ENCODE results near the gene HGS. TPM values are rescaled to one million over a fixed set of nuclear protein-coding genes. Genes with fewer than 3 reads are reported as not detected.

HGS gene
- total and polyA plus RNA-seq, 2 of the 13 experiments (the other 11 are each of a cell fraction or from before 2014, with no cell fraction given), result 73.3 to 78.1 TPM

DNA sequence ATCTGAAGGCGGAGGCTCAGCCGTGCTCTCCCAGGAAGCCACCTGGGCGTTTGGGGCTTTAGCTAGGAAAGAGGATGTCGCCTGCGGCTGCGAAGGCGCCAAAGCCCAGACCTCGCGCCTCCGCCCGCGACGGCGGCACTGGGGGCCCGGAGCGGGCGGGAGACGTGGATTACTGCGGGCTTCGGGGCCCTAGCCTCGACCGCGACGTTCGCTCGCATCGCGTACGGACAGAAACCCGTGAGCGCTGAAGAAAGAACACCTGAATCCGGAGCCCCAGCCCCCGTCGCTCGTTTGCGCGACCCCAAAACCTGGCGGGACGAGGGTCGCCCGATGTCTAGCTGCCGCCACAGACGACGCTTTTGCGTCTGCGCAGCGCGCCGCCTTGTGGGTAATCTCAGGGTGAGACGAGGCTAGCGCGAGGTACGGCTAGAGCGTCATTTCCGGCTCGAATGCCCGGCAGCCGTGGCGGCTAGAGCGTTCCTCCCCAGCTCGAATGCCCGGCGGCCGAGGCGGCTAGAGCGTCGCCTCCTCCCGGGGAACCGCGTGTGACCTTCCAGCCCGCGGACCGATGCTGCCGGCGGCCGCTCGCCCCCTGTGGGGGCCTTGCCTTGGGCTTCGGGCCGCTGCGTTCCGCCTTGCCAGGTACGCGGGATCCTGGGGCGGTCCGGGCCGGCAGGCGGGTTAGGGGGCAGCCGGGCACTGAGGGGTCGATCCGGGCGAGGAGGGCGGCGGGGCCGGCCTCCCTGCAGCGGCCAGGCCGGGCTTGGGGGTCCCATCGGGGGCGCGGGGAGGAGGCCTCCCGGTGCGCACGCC is 19.3 kb downstream of the HGS start, which contains the start of gene MRPL12 (continued):
- TF ChIP-seq NCOA1 (CRISPR knock-in tag; IDR thresholded peaks at IDR 0.05), result peak; percentile 83; the same call in 1 of the 2 replicates
- TF ChIP-seq, protein P1, sequence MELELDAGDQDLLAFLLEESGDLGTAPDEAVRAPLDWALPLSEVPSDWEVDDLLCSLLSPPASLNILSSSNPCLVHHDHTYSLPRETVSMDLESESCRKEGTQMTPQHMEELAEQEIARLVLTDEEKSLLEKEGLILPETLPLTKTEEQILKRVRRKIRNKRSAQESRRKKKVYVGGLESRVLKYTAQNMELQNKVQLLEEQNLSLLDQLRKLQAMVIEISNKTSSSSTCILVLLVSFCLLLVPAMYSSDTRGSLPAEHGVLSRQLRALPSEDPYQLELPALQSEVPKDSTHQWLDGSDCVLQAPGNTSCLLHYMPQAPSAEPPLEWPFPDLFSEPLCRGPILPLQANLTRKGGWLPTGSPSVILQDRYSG (CRISPR knock-in tag; IDR thresholded peaks at IDR 0.05), result no peak; the same call in none of the 2 replicates
- peak; percentile 64; the same call in 1 of the 2 replicates for TF ChIP-seq ZNF605 (CRISPR knock-in tag; IDR thresholded peaks at IDR 0.05)
- TF ChIP-seq ZNF430 (CRISPR knock-in tag; IDR thresholded peaks at IDR 0.05), result peak; percentile 85; the same call in 1 of the 2 replicates
- peak; percentile 90; the same call in 1 of the 2 replicates for TF ChIP-seq HES4 (CRISPR knock-in tag; IDR thresholded peaks at IDR 0.05; ENCODE audit: borderline replicate concordance)
- TF ChIP-seq ZKSCAN8 (CRISPR knock-in tag; IDR thresholded peaks at IDR 0.05; ENCODE audit: borderline replicate concordance), result no peak; the same call in 1 of the 2 replicates
- TF ChIP-seq MXI1 (IDR thresholded peaks at IDR 0.05; ENCODE audit: borderline replicate concordance, low read depth, low read length), result peak; percentile 88; the same call in 1 of the 3 replicates
- TF ChIP-seq NONO (IDR thresholded peaks at IDR 0.05), result no peak
- TF ChIP-seq NONO (CRISPR knock-in tag; conservative IDR thresholded peaks at IDR 0.05), result peak; percentile 99
- no peak for TF ChIP-seq NFIB (CRISPR knock-in tag; IDR thresholded peaks at IDR 0.05; ENCODE audit: borderline replicate concordance)
- no peak for TF ChIP-seq ZNF207 (IDR thresholded peaks at IDR 0.05; ENCODE audit: borderline replicate concordance)
- no peak for TF ChIP-seq KIAA2018 (CRISPR knock-in tag; IDR thresholded peaks at IDR 0.05; ENCODE audit: borderline replicate concordance)
- peak; percentile 96 for TF ChIP-seq MTERF4 (CRISPR knock-in tag; IDR thresholded peaks at IDR 0.05)
